Panc1 (cell line): ENCODE data around the gene SLITRK3. TPM values are rescaled to one million over a fixed set of nuclear protein-coding genes. Genes with fewer than 3 reads are reported as not detected.

Source experiments
- ATAC-seq: fragments of 200-7000 bp; cut with Tn5 transposase; 2 replicates; pipeline ENCODE4 v1.9.1; 2020; ENCODE audit warnings: mild to moderate bottlenecking, moderate library complexity
- BruUV-seq: library from RNA; stranded (reverse); fragments of 400-500 nt; replicated peaks from 2 replicates; lab custom pipeline; 2021; lab: Mats Ljungman, UMichigan
- CTCF ChIA-PET: fragments of 300-600 bp; sonication (Branson Sonifier 250); formaldehyde crosslinking; loops from one replicate; lab custom pipeline; 2022; ENCODE audit warnings: antibody characterized with exemption; lab: Charles Lee
- POLR2A ChIA-PET: fragments of 300-600 bp; sonication (Branson Sonifier 250); formaldehyde crosslinking; loops from one replicate; lab custom pipeline; 2022; ENCODE audit warnings: antibody characterized with exemption; lab: Charles Lee
- DNase-seq: peaks from one replicate; pipeline ENCODE4 v3.0.0-alpha.2; 2010; ENCODE audit warnings: low read depth, low spot score
- H3K27ac ChIP-seq: 2 replicates; pipeline ENCODE4 v1.5.1; 2011; ENCODE audit warnings: mild to moderate bottlenecking, low read length, inconsistent platforms
- H3K27me3 ChIP-seq: fragments of 200-500 bp; sonication (Bioruptor generic); 2 replicates; pipeline ENCODE4 v1.6.0; 2014; ENCODE audit warnings: low read length, inconsistent platforms; ENCODE audit not compliant: control insufficient read depth, insufficient read depth
- H3K36me3 ChIP-seq: fragments of 200-500 bp; sonication (Bioruptor generic); 2 replicates; pipeline ENCODE4 v1.5.1; 2014; ENCODE audit warnings: inconsistent platforms, mild to moderate bottlenecking, low read length, moderate library complexity; ENCODE audit not compliant: control insufficient read depth, insufficient read depth
- H3K4me1 ChIP-seq: 2 replicates; pipeline ENCODE4 v1.5.1; 2011; ENCODE audit warnings: inconsistent platforms, mild to moderate bottlenecking, low read length, moderate library complexity; ENCODE audit not compliant: control insufficient read depth, insufficient read depth
- H3K4me3 ChIP-seq, 2 experiments: 2 replicates each; pipeline ENCODE4 v1.5.1; 2011 to 2012; ENCODE audit warnings: low read depth in 2 of 2, low read length in 2 of 2, mild to moderate bottlenecking in 2 of 2, inconsistent platforms in 1 of 2, moderate library complexity in 1 of 2
- H3K9me3 ChIP-seq: fragments of 200-500 bp; sonication (Bioruptor generic); 2 replicates; pipeline ENCODE4 v1.5.1; 2014; ENCODE audit warnings: low read depth, mild to moderate bottlenecking, inconsistent platforms, low read length, moderate library complexity; ENCODE audit not compliant: control insufficient read depth, insufficient read depth
- CTCF ChIP-seq: fragments of 450-650 bp; IDR thresholded peaks from 2 replicates; pipeline ENCODE4 v1.5.1; 2017; ENCODE audit warnings: mild to moderate bottlenecking
- POLR2AphosphoS5 ChIP-seq: IDR thresholded peaks from 2 replicates; pipeline ENCODE4 v1.6.1; 2012; ENCODE audit warnings: mild to moderate bottlenecking, low read depth, low read length, moderate library complexity
- REST ChIP-seq, 2 experiments: IDR thresholded peaks; 2 replicates each; pipeline ENCODE4 v1.6.1; 2011 to 2012; ENCODE audit warnings: low read depth in 2 of 2, control low read depth in 1 of 2, low read length in 1 of 2, mild to moderate bottlenecking in 1 of 2, moderate library complexity in 1 of 2; ENCODE audit not compliant: insufficient read depth in 1 of 2
- SIN3A ChIP-seq: IDR thresholded peaks from 2 replicates; pipeline ENCODE4 v1.6.1; 2012; ENCODE audit warnings: low read depth, mild to moderate bottlenecking, low read length, moderate library complexity, borderline replicate concordance; ENCODE audit not compliant: insufficient read depth
- TCF7L2 ChIP-seq: IDR thresholded peaks from 2 replicates; pipeline ENCODE4 v1.6.1; 2011; ENCODE audit warnings: mild to moderate bottlenecking, low read depth, low read length, inconsistent platforms
- in situ Hi-C: cut with HindIII; loops from 2 replicates; pipeline ENCODE4 v1.10.0; 2016; ENCODE audit warnings: low sequenced_read_pairs, low pct_unique_long_range_greater_than_20kb
- intact Hi-C: fragments of 100-400 bp; cut with micrococcal nuclease; formaldehyde crosslinking; loops from one replicate; pipeline ENCODE4 v1.10.0; 2022; ENCODE audit not compliant: unreplicated experiment
- total RNA-seq: library from RNA; stranded (reverse); gene quantifications from one replicate; pipeline ENCODE4 v1.2.1, GENCODE V29; 2021; ENCODE audit not compliant: unreplicated experiment

The SLITRK3 gene
- total RNA-seq, 1 experiment from 2014 or later: not detected

- CTCF ChIA-PET: no interaction called here
- DNase-seq (no peak), ATAC-seq (no peak)
- Histone ChIP-seq H3K4me1 (no peaks in the 10 kb centered on the region), H3K27me3 (peaks cover 9% of the 10 kb centered on the region), H3K36me3 (no peaks in the 10 kb centered on the region), H3K4me3 (no peak overlapping the region), H3K9me3 (no peaks in the 10 kb centered on the region), H3K27ac (no peak overlapping the region)
- intact Hi-C loops: no loop called here
- TF ChIP-seq CTCF: no peak
- no peak for TF ChIP-seq TCF7L2
- no peak for TF ChIP-seq SIN3A
- no peak for TF ChIP-seq REST (IDR thresholded peaks at IDR 0.05; ENCODE audit: insufficient read depth in 1 of 2, low read depth in 2 of 2, low read length in 1 of 2)
- no peak for TF ChIP-seq POLR2AphosphoS5
- no TSS peak for BruUV-seq
- in situ Hi-C loops: no loop called here
- POLR2A ChIA-PET: no interaction called here
Observed at GRCh38 chr3:165202995-165203394, 6.8 kb upstream of the SLITRK3 start.

- Histone ChIP-seq H3K9me3 (no peaks in the 10 kb centered on the region), H3K4me1 (no peaks in the 10 kb centered on the region), H3K36me3 (no peaks in the 10 kb centered on the region), H3K27me3 (peaks cover 19% of the 10 kb centered on the region), H3K27ac (no peak overlapping the region), H3K4me3 (no peak overlapping the region)
- TF ChIP-seq SIN3A (no peak), CTCF (no peak), POLR2AphosphoS5 (no peak), TCF7L2 (no peak), REST (IDR thresholded peaks at IDR 0.05; ENCODE audit: insufficient read depth in 1 of 2, low read depth in 2 of 2, low read length in 1 of 2) (no peak)
- DNase-seq: no peak
- intact Hi-C loops (no loop called here), in situ Hi-C loops (no loop called here)
- ChIA-PET POLR2A (no interaction called here), CTCF (no interaction called here)
- ATAC-seq: no peak
- BruUV-seq: no TSS peak
Observed at GRCh38 chr3:165201964-165202363, 5.8 kb upstream of the SLITRK3 start.
